Prostate gland (tissue), 2 donors: ENCODE data around the gene LPAR3.

ENCODE experiments used
- CTCF ChIP-seq, 4 experiments: fragments of 200-600 bp in 2 of 4; fragments of 450-650 bp in 2 of 4; sonication (generic) in 2 of 4; IDR thresholded peaks; 1 replicate in 3 of 4; 2 replicates in 1 of 4; pipeline ENCODE4 v1.5.1; 2016 to 2019; ENCODE audit warnings: antibody characterized with exemption in 4 of 4, mild to moderate bottlenecking in 2 of 4, moderate library complexity in 2 of 4
- POLR2A ChIP-seq: fragments of 450-650 bp; IDR thresholded peaks from one replicate; pipeline ENCODE4 v1.6.1; 2016; ENCODE audit warnings: antibody characterized with exemption, mild to moderate bottlenecking
- POLR2AphosphoS5 ChIP-seq: sonication (generic); formaldehyde crosslinking; IDR thresholded peaks from one replicate; pipeline ENCODE4 v1.6.1; 2017; ENCODE audit warnings: antibody characterized with exemption

- no peak for TF ChIP-seq CTCF (IDR thresholded peaks at IDR 0.05)
- peak; percentile 92 for TF ChIP-seq POLR2AphosphoS5
- TF ChIP-seq POLR2A, result no peak
Observed at GRCh38 chr1:84834419-84835064, 58.5 kb downstream of the LPAR3 start.
